Stimulated activated CD4-positive, alpha-beta T cell treated with anti-CD3 and anti-CD28 coated beads, Interleukin-12 subunit alpha, Interleukin-12 subunit beta, amount 100 ng/mL, for 48 hours (primary cell): ENCODE results near the gene LRRC66.

Source experiments
- DNase-seq, 3 donors: peaks; one replicate each; pipeline ENCODE4 v3.0.0-alpha.2; 2020; ENCODE audit warnings: low read depth in 2 of 3, low spot score in 1 of 3

The LRRC66 gene

GRCh38 chr4:52019936-52020657 is at the start of gene LRRC66:
LRRC66 (minus strand) TSS chr4:52020363; CDS start chr4:52017613, 2,750 bp downstream.
- no peak for DNase-seq

- DNase-seq = no peak
Measured at GRCh38 chr4:52069571-52069970, 49.4 kb upstream of the LRRC66 start.

GRCh38 chr4:52059372-52059771 is 39.2 kb upstream of the LRRC66 start:
- DNase-seq = no peak

- no peak for DNase-seq
Measured at GRCh38 chr4:52058275-52058674, 38.1 kb upstream of the LRRC66 start.

- DNase-seq = no peak
Measured at GRCh38 chr4:52057196-52057595, 37.0 kb upstream of the LRRC66 start.

GRCh38 chr4:52054254-52054653 is 34.1 kb upstream of the LRRC66 start:
- DNase-seq = no peak

GRCh38 chr4:52052475-52052780 is 32.3 kb upstream of the LRRC66 start:
- no peak for DNase-seq

GRCh38 chr4:52051615-52052474 is 31.7 kb upstream of the LRRC66 start:
- no peak for DNase-seq

GRCh38 chr4:52051213-52051614 is 31.1 kb upstream of the LRRC66 start, which contains the start of gene SPATA18:
SPATA18 (plus strand) TSS chr4:52051304; CDS start chr4:52051705, 401 bp downstream.
- no peak for DNase-seq

GRCh38 chr4:52049266-52049665 is 29.1 kb upstream of the LRRC66 start:
- no peak for DNase-seq

GRCh38 chr4:52045028-52045427 is 24.9 kb upstream of the LRRC66 start:
- no peak for DNase-seq

- peak; percentile 36 to 71 (median 53) for DNase-seq
Measured at GRCh38 chr4:52038103-52038912, 18.1 kb upstream of the LRRC66 start, which contains the start of gene SGCB. SGCB (minus strand) TSS chr4:52038299; CDS start chr4:52038259, 40 bp downstream.

GRCh38 chr4:52037689-52038102 is 17.5 kb upstream of the LRRC66 start:
- peak in 2 of 3 donors; percentile 4 to 6 for DNase-seq

GRCh38 chr4:52036886-52037530 is 16.8 kb upstream of the LRRC66 start:
- no peak for DNase-seq

- DNase-seq = no peak
Measured at GRCh38 chr4:52035190-52035589, 15.0 kb upstream of the LRRC66 start.

GRCh38 chr4:52032005-52032404 is 11.8 kb upstream of the LRRC66 start:
- no peak for DNase-seq

- no peak for DNase-seq
Measured at GRCh38 chr4:52028970-52029369, 8.8 kb upstream of the LRRC66 start.

GRCh38 chr4:52017814-52018213 is 2.3 kb downstream of the LRRC66 start:
- no peak for DNase-seq

- DNase-seq = no peak
Measured at GRCh38 chr4:52016981-52017380, 3.2 kb downstream of the LRRC66 start.

GRCh38 chr4:52015366-52015765 is 4.8 kb downstream of the LRRC66 start:
- no peak for DNase-seq

GRCh38 chr4:52014903-52015302 is 5.3 kb downstream of the LRRC66 start:
- DNase-seq = no peak
